ENCODE measurements around the gene NOL6.
"Not testable (repeated sequence)": the region's sequence is repeated elsewhere in the genome, so short reads cannot be mapped to it uniquely, and the experiment has no call there.

Gene NOL6

GRCh38 chr9:33506626-33507370, 33.1 kb upstream of the NOL6 start:
- DNase-seq (ENCODE audit: low read depth), result peak; percentile 95
- H3K4me3 ChIP-seq (ENCODE audit: low read depth, low read length), result peak overlapping the region; percentile 20
- no peak for TF ChIP-seq CTCF (conservative IDR thresholded peaks at IDR 0.05; ENCODE audit: low read depth, low read length)

- no peak overlapping the region for H3K4me3 ChIP-seq (ENCODE audit: low read depth, low read length)
- peak; percentile 34 for DNase-seq (ENCODE audit: low read depth)
- TF ChIP-seq CTCF (conservative IDR thresholded peaks at IDR 0.05; ENCODE audit: low read depth, low read length), result no peak
These were observed 24.7 kb upstream of the NOL6 start for GRCh38 chr9:33498387-33498786.

- DNase-seq (ENCODE audit: low read depth), result peak; percentile 23
- H3K4me3 ChIP-seq (ENCODE audit: low read depth, low read length), result not testable (repeated sequence)
These were observed 20.1 kb upstream of the NOL6 start for GRCh38 chr9:33493819-33494218.

GRCh38 chr9:33489066-33489465, 15.3 kb upstream of the NOL6 start:
- no peak for TF ChIP-seq CTCF (conservative IDR thresholded peaks at IDR 0.05; ENCODE audit: low read depth, low read length)
- no peak overlapping the region for H3K4me3 ChIP-seq (ENCODE audit: low read depth, low read length)
- DNase-seq (ENCODE audit: low read depth), result peak; percentile 38

GRCh38 chr9:33485312-33485711, 11.6 kb upstream of the NOL6 start:
- H3K4me3 ChIP-seq (ENCODE audit: low read depth, low read length); DNase-seq (ENCODE audit: low read depth): not testable (repeated sequence)

- no peak for DNase-seq (ENCODE audit: low read depth)
- TF ChIP-seq CTCF (conservative IDR thresholded peaks at IDR 0.05; ENCODE audit: low read depth, low read length), result no peak
- no peak overlapping the region for H3K4me3 ChIP-seq (ENCODE audit: low read depth, low read length)
These were observed 7.3 kb upstream of the NOL6 start for GRCh38 chr9:33480976-33481375.

GRCh38 chr9:33480106-33480505, 6.4 kb upstream of the NOL6 start:
- TF ChIP-seq CTCF (conservative IDR thresholded peaks at IDR 0.05; ENCODE audit: low read depth, low read length), result no peak
- H3K4me3 ChIP-seq (ENCODE audit: low read depth, low read length), result no peak overlapping the region
- DNase-seq (ENCODE audit: low read depth), result peak; percentile 22

GRCh38 chr9:33476503-33476902, 2.8 kb upstream of the NOL6 start:
- no peak for TF ChIP-seq CTCF (conservative IDR thresholded peaks at IDR 0.05; ENCODE audit: low read depth, low read length)
- DNase-seq (ENCODE audit: low read depth), result no peak

More at GRCh38 chr9:33476503-33476902, 2.8 kb upstream of the NOL6 start:
- H3K4me3 ChIP-seq (ENCODE audit: low read depth, low read length), result no peak overlapping the region
